ENCODE data around the gene MRPL43. TPM values are rescaled to one million over a fixed set of nuclear protein-coding genes. Genes with fewer than 3 reads are reported as not detected.
A peak's percentile ranks its signal among the peaks of the same experiment; 100 is the strongest.

The MRPL43 gene
- total RNA-seq, 2 donors from 2014 or later = 52.3 to 60.7 TPM

- ATAC-seq = no peak
- H3K4me1 Mint-ChIP-seq (ENCODE audit: low read depth in 2 of 2) = peaks cover 15 to 22% of the 10 kb centered on the region in 2 donors
- no peaks in the 10 kb centered on the region for H3K9me3 Mint-ChIP-seq
- no peaks in the 10 kb centered on the region for H3K36me3 Mint-ChIP-seq
- no peak overlapping the region for H3K4me3 Mint-ChIP-seq
- no peak overlapping the region for H3K27ac Mint-ChIP-seq
- peaks cover 0 to 2% of the 10 kb centered on the region in 2 donors for H3K27me3 Mint-ChIP-seq
- DNase-seq (ENCODE audit: low spot score) = no peak
Measured at GRCh38 chr10:101028446-101029337, 41.4 kb upstream of the MRPL43 start.

- Mint-ChIP-seq H3K4me3 (no peak overlapping the region), H3K9me3 (no peaks in the 10 kb centered on the region), H3K27ac (no peak overlapping the region), H3K4me1 (ENCODE audit: low read depth in 2 of 2) (peaks cover 6 to 10% of the 10 kb centered on the region in 2 donors), H3K36me3 (no peaks in the 10 kb centered on the region), H3K27me3 (peaks cover 0 to 2% of the 10 kb centered on the region in 2 donors)
- no peak for ATAC-seq
- DNase-seq (ENCODE audit: low spot score) = no peak
Measured at GRCh38 chr10:101027106-101027720, 39.9 kb upstream of the MRPL43 start.

GRCh38 chr10:101022967-101023705, 35.8 kb upstream of the MRPL43 start:
- Mint-ChIP-seq H3K9me3 (no peaks in the 10 kb centered on the region), H3K36me3 (no peaks in the 10 kb centered on the region), H3K27me3 (peaks cover 8 to 10% of the 10 kb centered on the region in 2 donors), H3K4me3 (no peak overlapping the region), H3K4me1 (ENCODE audit: low read depth in 2 of 2) (peaks cover 5 to 7% of the 10 kb centered on the region in 2 donors), H3K27ac (no peak overlapping the region)
- DNase-seq (ENCODE audit: low spot score) (no peak), ATAC-seq (no peak)

- ATAC-seq (no peak), DNase-seq (ENCODE audit: low spot score) (no peak)
- H3K27ac Mint-ChIP-seq = no peak overlapping the region
- H3K4me3 Mint-ChIP-seq = no peak overlapping the region
- H3K36me3 Mint-ChIP-seq = no peaks in the 10 kb centered on the region
- H3K27me3 Mint-ChIP-seq = peaks cover 16 to 18% of the 10 kb centered on the region in 2 donors
- H3K4me1 Mint-ChIP-seq (ENCODE audit: low read depth in 2 of 2) = peaks cover 5 to 7% of the 10 kb centered on the region in 2 donors
- H3K9me3 Mint-ChIP-seq = no peaks in the 10 kb centered on the region
Measured at GRCh38 chr10:101021692-101022251, 34.5 kb upstream of the MRPL43 start.

- H3K27ac Mint-ChIP-seq = no peak overlapping the region
Measured at GRCh38 chr10:101021239-101021638, 33.9 kb upstream of the MRPL43 start.

GRCh38 chr10:101020427-101021075, 33.3 kb upstream of the MRPL43 start:
- no peaks in the 10 kb centered on the region for H3K36me3 Mint-ChIP-seq
- H3K4me1 Mint-ChIP-seq (ENCODE audit: low read depth in 2 of 2) = peaks cover 5 to 7% of the 10 kb centered on the region in 2 donors
- H3K4me3 Mint-ChIP-seq = no peak overlapping the region
- peaks cover 23 to 28% of the 10 kb centered on the region in 2 donors for H3K27me3 Mint-ChIP-seq
- no peak overlapping the region for H3K27ac Mint-ChIP-seq
- no peak for ATAC-seq
- DNase-seq (ENCODE audit: low spot score) = no peak
- no peaks in the 10 kb centered on the region for H3K9me3 Mint-ChIP-seq

More at GRCh38 chr10:101021239-101021638, 33.9 kb upstream of the MRPL43 start:
- no peak overlapping the region for H3K4me3 Mint-ChIP-seq
- no peak for DNase-seq (ENCODE audit: low spot score)
- no peak for ATAC-seq
- peaks cover 21 to 23% of the 10 kb centered on the region in 2 donors for H3K27me3 Mint-ChIP-seq
- H3K4me1 Mint-ChIP-seq (ENCODE audit: low read depth in 2 of 2) = peaks cover 5 to 7% of the 10 kb centered on the region in 2 donors
- H3K36me3 Mint-ChIP-seq = no peaks in the 10 kb centered on the region
- no peaks in the 10 kb centered on the region for H3K9me3 Mint-ChIP-seq

- DNase-seq (ENCODE audit: low spot score) (no peak), ATAC-seq (no peak)
- Mint-ChIP-seq H3K36me3 (no peaks in the 10 kb centered on the region), H3K4me1 (ENCODE audit: low read depth in 2 of 2) (peaks cover 5 to 10% of the 10 kb centered on the region in 2 donors), H3K27ac (no peak overlapping the region), H3K9me3 (no peaks in the 10 kb centered on the region), H3K27me3 (peaks cover 26 to 28% of the 10 kb centered on the region in 2 donors), H3K4me3 (no peak overlapping the region)
Measured at GRCh38 chr10:101019440-101019703, 32.1 kb upstream of the MRPL43 start.

- peaks cover 5 to 14% of the 10 kb centered on the region in 2 donors for H3K4me1 Mint-ChIP-seq (ENCODE audit: low read depth in 2 of 2)
- no peak for DNase-seq (ENCODE audit: low spot score)
- no peaks in the 10 kb centered on the region for H3K36me3 Mint-ChIP-seq
- no peak overlapping the region for H3K27ac Mint-ChIP-seq
- peak; percentile 70 to 79 for ATAC-seq
- peaks cover 26 to 28% of the 10 kb centered on the region in 2 donors for H3K27me3 Mint-ChIP-seq
- no peaks in the 10 kb centered on the region for H3K9me3 Mint-ChIP-seq
- H3K4me3 Mint-ChIP-seq = no peak overlapping the region
Measured at GRCh38 chr10:101018600-101019439, 31.5 kb upstream of the MRPL43 start.

GRCh38 chr10:101018118-101018599, 30.9 kb upstream of the MRPL43 start:
- H3K4me3 Mint-ChIP-seq = no peak overlapping the region
- peaks cover 30 to 31% of the 10 kb centered on the region in 2 donors for H3K27me3 Mint-ChIP-seq
- peaks cover 9 to 16% of the 10 kb centered on the region in 2 donors for H3K4me1 Mint-ChIP-seq (ENCODE audit: low read depth in 2 of 2)
- H3K27ac Mint-ChIP-seq = no peak overlapping the region
- H3K36me3 Mint-ChIP-seq = no peaks in the 10 kb centered on the region
- DNase-seq (ENCODE audit: low spot score) = no peak
- no peaks in the 10 kb centered on the region for H3K9me3 Mint-ChIP-seq
- ATAC-seq = no peak

GRCh38 chr10:101016814-101017213, 29.5 kb upstream of the MRPL43 start:
- Mint-ChIP-seq H3K4me3 (no peak overlapping the region), H3K27me3 (peaks cover 31 to 34% of the 10 kb centered on the region in 2 donors), H3K9me3 (no peaks in the 10 kb centered on the region), H3K4me1 (ENCODE audit: low read depth in 2 of 2) (peaks cover 14 to 21% of the 10 kb centered on the region in 2 donors), H3K27ac (no peak overlapping the region), H3K36me3 (no peaks in the 10 kb centered on the region)
- ATAC-seq = no peak
- DNase-seq (ENCODE audit: low spot score) = no peak

- H3K4me1 Mint-ChIP-seq (ENCODE audit: low read depth in 2 of 2) = peaks cover 14 to 21% of the 10 kb centered on the region in 2 donors
- H3K4me3 Mint-ChIP-seq = no peak overlapping the region
- H3K27me3 Mint-ChIP-seq = peaks cover 27 to 34% of the 10 kb centered on the region in 2 donors
- no peaks in the 10 kb centered on the region for H3K9me3 Mint-ChIP-seq
- H3K36me3 Mint-ChIP-seq = no peaks in the 10 kb centered on the region
- DNase-seq (ENCODE audit: low spot score) (no peak), ATAC-seq (no peak)
- H3K27ac Mint-ChIP-seq = no peak overlapping the region
Measured at GRCh38 chr10:101015582-101015973, 28.3 kb upstream of the MRPL43 start.

- Mint-ChIP-seq H3K36me3 (no peaks in the 10 kb centered on the region), H3K4me3 (no peak overlapping the region), H3K4me1 (ENCODE audit: low read depth in 2 of 2) (peaks cover 14 to 21% of the 10 kb centered on the region in 2 donors), H3K27me3 (peaks cover 27 to 34% of the 10 kb centered on the region in 2 donors), H3K27ac (no peak overlapping the region), H3K9me3 (no peaks in the 10 kb centered on the region)
- ATAC-seq = no peak
- no peak for DNase-seq (ENCODE audit: low spot score)
Measured at GRCh38 chr10:101014966-101015581, 27.8 kb upstream of the MRPL43 start.
